GM18519 (cell line): ENCODE measurements around the gene AHCTF1.

Experiments
- ATAC-seq: cut with Tn5 transposase; IDR thresholded peaks from one replicate; pipeline ENCODE4 v1.9.1; 2021; ENCODE audit warnings: mild to moderate bottlenecking, moderate library complexity; ENCODE audit not compliant: unreplicated experiment, low FRiP score

AHCTF1 gene, protein sequence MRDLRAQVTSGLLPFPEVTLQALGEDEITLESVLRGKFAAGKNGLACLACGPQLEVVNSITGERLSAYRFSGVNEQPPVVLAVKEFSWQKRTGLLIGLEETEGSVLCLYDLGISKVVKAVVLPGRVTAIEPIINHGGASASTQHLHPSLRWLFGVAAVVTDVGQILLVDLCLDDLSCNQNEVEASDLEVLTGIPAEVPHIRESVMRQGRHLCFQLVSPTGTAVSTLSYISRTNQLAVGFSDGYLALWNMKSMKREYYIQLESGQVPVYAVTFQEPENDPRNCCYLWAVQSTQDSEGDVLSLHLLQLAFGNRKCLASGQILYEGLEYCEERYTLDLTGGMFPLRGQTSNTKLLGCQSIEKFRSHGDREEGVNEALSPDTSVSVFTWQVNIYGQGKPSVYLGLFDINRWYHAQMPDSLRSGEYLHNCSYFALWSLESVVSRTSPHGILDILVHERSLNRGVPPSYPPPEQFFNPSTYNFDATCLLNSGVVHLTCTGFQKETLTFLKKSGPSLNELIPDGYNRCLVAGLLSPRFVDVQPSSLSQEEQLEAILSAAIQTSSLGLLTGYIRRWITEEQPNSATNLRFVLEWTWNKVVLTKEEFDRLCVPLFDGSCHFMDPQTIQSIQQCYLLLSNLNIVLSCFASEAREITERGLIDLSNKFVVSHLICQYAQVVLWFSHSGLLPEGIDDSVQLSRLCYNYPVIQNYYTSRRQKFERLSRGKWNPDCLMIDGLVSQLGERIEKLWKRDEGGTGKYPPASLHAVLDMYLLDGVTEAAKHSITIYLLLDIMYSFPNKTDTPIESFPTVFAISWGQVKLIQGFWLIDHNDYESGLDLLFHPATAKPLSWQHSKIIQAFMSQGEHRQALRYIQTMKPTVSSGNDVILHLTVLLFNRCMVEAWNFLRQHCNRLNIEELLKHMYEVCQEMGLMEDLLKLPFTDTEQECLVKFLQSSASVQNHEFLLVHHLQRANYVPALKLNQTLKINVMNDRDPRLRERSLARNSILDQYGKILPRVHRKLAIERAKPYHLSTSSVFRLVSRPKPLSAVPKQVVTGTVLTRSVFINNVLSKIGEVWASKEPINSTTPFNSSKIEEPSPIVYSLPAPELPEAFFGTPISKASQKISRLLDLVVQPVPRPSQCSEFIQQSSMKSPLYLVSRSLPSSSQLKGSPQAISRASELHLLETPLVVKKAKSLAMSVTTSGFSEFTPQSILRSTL (N-terminal part only)

DNA sequence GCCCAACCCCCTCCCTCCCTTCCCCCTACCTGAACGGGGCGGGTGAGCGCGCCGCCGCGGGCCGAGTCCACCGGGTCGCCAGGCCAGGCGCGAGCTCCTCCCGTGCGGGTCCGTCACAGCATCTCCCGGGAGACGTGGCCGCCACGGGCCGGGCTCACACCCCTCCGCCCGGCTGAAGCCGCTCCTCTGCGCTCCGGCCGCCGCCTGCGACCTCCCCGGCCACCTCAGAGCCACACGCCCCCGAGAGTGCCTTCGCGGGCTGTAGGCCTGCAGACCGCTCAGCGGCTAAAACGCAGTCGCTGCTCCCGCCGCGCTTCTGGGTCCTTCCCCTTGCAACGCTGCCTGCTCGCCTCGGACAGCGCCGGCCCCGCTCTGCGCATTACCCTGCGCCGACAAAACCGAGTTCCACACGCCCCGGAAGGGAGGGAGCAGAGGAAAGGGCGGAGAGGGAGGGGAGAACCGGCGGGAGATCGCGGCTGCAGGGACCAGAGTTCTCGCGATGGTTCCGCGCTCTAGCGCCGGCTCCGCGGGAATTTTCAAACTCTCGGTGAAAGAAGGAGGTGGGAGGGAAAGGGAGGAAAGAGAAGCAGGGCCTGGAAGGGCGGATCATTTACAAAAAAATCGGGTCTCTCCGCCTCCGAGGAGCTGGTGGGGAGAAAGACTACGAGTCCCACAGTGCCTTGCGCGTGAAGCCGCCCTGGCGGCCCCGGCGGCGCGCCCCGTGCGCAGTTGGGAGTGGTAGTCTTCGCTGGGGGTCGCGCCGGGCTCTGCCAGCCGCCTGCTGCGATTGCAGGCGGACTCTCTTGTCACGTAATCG, at the start of gene AHCTF1:
AHCTF1 (minus strand) TSS at position 400 of the 817 bp plus-strand sequence. CDS start 13,578 bp downstream, outside the sequence.
- ATAC-seq = peak; percentile 77

GRCh38 chr1:246978785-246979184, 47.0 kb upstream of the AHCTF1 start:
- ATAC-seq = no peak

GRCh38 chr1:246978281-246978680, 46.5 kb upstream of the AHCTF1 start:
- no peak for ATAC-seq

DNA sequence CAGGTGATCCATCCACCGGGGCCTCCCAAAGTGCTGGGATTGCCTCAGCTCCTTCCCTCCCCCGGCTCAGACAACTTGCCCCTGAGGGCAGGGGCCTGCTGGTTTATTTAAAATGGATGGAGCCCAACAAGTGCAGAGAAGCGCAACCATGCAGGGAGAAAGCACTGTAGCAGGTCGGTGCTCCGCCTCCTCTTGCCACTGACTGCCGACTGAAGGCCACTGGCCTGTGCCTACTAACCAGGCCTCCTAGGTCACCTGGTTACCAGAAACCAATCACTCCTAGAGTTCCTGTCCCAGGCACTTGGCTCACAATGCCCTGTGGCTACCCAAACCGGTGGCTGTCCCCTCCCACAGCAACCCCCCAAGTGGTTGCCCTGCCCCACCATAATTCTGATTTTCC, 40.2 kb upstream of the AHCTF1 start:
- no peak for ATAC-seq

DNA sequence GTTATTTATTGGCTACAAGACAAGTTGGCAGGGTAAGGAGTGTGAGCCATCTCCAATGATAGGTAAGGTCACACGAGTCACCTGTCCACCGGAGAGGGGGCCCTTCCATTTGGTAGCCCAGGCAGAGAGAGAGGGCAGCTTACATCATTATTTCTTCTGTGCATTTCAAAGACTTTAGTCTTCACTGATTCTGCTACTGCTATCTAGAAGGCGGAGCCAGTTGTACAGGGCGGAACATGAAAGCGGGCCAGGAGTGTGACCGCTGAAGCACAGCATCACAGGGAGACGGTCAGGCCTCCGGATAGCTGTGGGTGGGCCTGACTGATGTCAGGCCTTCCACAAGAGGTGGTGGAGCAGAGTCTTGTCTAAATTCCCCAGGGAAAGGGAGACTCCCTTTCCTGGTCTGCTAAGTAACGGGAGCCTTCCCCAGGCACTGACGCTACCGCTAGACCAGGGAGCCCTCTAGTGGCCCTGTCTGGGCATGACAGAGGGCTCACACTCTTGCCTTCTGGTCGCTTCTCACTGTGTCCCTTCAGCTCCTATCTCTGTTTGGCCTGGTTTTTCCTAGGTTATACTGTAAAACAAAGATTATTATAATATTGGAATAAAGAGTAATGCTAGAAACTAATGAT, 39.5 kb upstream of the AHCTF1 start:
- no peak for ATAC-seq

DNA sequence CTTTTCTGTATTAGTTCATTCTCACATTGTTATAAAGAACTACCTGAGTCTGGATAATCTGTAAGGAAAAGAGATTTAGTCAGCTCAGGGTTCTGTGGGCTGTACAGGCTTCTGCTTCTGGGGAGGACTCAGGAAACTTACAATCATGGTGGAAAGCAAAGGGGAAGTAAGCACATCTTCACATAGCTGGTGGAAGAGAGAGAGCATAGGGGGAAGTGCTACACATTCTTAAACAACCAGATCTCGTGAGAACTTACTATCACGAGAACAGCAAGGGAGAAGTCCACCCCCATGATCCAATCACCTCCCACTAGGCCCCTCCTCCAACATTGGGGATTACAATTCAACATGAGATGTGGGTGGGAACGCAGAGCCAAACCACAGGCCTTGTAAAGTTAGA, 37.9 kb upstream of the AHCTF1 start:
- no peak for ATAC-seq

DNA sequence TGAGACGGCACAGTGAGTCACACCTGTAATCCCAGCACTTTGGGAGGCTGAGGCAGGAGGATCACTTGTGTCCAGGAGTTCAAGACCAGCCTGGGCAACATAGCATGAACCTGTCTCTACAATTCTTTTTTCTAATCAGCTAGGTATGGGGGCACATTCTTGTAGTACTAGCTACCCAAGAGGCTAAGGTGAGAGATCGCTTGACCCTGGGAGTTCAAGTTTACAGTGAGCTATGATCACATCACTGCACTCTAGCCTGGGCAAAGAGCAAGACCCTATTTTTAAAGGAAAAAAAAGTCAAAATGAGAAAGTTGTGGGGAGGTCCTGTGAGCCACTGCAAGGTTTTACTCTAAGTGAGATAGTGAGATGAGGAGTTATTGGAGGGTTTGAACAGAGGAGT, 34.8 kb upstream of the AHCTF1 start:
- ATAC-seq = no peak

DNA sequence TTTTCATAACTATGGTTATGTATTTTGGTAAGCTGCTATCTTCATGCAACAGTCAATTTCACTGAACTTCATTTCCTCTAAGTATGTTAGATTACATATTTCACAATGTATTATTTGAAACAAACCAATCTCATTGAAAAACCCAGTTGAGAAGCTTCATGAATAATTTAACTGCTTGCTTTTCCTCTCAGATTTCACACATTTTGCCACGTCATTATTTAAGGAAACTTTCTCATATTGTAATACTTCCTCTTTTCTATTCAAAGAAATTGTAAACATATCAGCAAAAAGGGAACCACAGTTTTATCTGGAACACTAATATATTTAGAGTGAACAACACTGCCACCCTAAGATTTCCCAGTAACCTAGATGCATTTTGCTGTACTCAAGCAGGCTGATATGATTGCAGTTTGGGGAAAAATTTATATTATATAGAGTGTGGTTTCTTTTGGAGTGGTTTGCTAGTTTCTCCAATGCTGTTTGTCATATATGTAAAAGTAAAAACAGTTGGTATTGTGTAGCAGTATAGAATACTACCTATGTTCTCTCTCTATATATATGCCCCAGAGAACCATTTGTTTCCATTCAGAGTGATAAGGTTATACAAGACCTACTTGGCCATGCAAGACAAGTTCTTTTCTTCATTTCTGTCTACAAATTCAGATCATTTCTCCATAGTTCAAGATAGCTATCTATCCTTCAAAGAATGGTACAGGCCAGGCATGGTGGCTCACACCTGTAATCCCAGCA, 28.4 kb upstream of the AHCTF1 start:
- no peak for ATAC-seq

- no peak for ATAC-seq
These were observed 22.4 kb upstream of the AHCTF1 start for GRCh38 chr1:246954126-246954525.

DNA sequence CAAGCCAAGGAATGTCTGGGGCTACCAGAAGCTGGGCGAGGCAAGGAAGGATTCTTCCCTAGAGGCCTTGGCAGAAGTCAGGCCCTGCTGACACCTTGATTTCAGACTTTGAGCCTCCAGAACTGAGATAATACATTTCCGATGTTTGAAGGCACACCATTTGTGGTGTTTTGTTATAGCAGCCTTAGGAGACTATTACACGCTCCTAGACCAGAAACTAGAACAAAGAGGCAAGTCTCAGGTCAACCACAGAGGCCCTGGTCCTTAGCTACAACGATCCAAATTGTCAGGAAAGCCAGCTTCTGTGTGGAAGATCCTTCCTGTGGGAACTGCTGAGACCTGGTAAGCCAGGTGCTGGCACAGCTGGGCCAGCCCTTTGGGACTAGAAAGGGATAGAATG, 19.7 kb upstream of the AHCTF1 start:
- no peak for ATAC-seq

- ATAC-seq = no peak
These were observed 18.2 kb upstream of the AHCTF1 start for GRCh38 chr1:246949956-246950355.

DNA sequence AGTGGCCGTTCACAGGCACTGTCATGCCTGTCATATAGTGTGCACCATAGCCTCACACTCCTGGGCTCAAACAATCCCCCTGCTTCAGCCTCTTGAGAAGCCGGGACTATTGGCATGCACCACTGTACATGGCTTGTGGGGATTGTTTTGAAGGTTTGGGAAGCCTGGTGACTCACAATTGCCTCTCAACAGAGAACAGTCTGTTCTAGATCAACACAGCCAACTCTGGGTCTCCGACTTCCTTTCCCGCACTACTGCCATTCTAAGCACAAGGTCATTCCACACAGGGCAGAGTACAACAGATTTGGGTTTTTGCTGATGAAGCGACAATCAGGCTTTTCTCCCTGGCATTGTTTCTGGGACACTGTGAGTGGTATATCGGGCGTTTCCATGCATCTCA, 15.5 kb upstream of the AHCTF1 start:
- no peak for ATAC-seq

DNA sequence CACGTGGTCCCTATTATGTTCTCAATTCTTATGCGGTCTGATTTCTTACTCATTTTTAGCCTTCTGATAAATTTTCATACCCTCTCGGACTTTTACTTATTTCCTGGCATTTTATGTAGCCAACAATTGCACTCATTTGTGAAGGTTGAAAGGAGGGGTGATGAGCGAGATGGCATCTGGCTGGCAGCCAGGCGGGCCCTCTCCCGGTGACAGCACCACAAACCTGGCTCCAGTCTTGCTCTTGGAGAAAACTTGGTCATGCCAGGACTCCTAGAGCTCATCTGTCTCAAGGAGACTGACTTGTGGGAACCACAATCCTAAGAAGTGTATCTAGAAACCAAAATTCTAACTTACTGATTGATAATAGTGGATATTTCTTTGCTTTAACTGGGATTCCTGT, 14.6 kb upstream of the AHCTF1 start:
- ATAC-seq = no peak

DNA sequence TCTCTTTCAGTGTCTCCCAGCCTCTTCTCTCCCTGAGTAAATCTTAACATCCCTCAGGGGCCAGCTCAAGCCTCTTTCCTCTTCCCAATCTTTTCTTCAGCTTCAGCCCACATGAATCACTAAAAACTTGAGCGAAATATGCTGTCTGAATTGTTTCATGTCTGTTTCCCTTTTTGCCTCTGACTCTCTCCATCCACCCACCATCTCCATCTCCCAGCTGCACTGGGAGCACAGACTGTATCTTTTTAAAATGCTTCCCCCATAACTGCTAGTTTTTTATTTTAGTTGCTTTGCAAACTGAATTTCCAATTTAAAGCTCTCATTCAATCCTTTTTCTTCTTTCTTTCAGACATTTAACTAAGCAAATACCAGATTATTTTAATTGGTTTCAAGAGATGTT, 3.0 kb upstream of the AHCTF1 start:
- no peak for ATAC-seq

- no peak for ATAC-seq
These were observed 2.1 kb upstream of the AHCTF1 start for GRCh38 chr1:246933893-246934292.

DNA sequence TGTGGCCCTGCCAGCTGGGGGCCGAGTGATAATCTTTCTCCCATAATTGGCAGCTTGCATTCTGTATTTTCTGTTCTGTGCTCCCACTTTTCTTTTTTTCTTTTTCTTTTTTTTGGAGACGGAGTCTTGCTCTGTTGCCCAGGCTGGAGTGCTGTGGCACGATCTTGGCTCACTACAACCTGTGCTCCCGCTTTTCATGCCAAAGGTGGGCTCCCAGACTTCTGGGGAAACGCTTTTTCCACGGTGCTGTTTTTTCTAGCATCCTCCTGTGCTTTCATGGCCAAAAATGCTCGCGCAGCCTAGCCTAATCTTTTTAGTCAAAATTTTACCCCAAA, 585 bp upstream of the AHCTF1 start:
- ATAC-seq = no peak

DNA sequence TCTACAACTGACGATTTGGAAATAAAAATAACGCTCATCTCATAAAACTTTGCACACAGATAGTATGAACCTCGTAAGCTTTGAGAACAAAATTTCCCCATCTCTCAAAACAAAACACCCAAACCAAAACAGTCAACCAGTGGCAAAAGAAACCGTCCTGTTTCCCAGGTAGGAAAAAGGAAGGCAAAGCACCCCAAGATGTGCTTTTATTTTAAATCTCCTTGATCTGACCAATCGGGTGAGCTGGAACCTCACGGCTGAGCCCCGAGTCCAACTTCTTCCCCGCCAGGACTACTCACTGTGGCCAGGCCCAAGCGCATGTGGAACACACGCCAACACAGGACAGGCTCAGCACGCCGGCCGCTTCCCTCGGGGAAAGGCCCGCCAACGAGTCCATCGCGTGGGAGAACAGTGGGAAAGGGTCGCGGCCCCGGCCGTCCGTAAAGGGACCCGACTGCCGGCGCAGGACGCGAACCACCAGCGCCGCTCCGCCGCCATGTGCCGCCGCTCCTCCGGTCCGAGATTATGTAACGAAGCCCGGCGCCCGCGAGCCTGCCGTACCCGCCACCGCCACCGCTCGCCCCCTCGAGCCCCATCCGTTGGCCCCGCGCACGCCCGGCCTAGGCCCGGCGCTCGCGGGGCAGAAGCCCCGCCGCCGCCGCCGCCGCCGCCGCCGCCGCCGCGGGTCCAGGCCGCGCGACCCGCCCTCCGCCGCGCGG, 759 bp downstream of the AHCTF1 start:
- ATAC-seq = peak; percentile 15

- ATAC-seq = no peak
These were observed 5.6 kb downstream of the AHCTF1 start for GRCh38 chr1:246925997-246926626.
